ENCODE data around the gene CCNDBP1. TPM values are rescaled to one million over a fixed set of nuclear protein-coding genes. Genes with fewer than 3 reads are reported as not detected.

Gene CCNDBP1
- total and polyA plus RNA-seq, 4 donors, result 29.8 to 73.4 (median 59.6) TPM

DNA sequence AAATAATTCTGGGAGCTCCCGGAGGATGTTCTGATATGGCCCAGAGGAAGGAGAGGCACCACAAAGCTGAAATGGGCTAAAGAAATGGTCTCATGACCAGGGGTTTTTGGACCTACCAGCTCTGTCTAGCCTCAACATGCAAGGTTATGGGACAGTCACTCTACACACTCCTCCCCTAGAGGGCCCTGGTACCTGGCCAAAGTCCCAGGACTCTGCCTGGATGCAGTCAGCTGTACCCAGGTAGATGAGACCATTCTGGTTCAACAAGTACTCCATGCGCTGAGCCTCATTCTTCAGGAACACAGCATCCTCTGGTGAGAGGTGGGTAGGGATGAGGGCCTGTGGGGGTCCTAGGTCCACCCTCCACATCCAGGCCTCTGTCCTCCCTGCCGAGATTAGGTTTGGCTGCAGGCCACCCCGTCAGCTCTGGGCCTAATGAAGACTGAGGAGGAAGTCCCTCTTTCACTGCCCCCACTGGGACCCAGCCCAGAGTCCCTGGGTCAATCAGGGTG lies 26.1 kb downstream of the CCNDBP1 start:
- Histone ChIP-seq H3K9me3 (ENCODE audit: control insufficient read depth in 4 of 4, insufficient read depth in 3 of 4, low read length in 3 of 4) (no peaks in the 10 kb centered on the region), H3K27me3 (ENCODE audit: control insufficient read depth in 3 of 3, insufficient read depth in 3 of 3, low read length in 2 of 3) (peaks cover 0 to 3% (median 0%) of the 10 kb centered on the region in 3 donors), H3K4me3 (no peak overlapping the region), H3K36me3 (ENCODE audit: control insufficient read depth in 4 of 4, insufficient read depth in 4 of 4, low read length in 4 of 4) (no peaks in the 10 kb centered on the region), H3K9ac (ENCODE audit: insufficient read depth in 1 of 2, low read length in 2 of 2) (no peak overlapping the region), H3K27ac (ENCODE audit: low read depth in 1 of 2, low read length in 1 of 2) (no peak overlapping the region), H3K4me1 (ENCODE audit: control insufficient read depth in 5 of 5, insufficient read depth in 5 of 5, low read length in 5 of 5) (no peaks in the 10 kb centered on the region)
- DNase-seq, result no peak
- TF ChIP-seq, protein P1, sequence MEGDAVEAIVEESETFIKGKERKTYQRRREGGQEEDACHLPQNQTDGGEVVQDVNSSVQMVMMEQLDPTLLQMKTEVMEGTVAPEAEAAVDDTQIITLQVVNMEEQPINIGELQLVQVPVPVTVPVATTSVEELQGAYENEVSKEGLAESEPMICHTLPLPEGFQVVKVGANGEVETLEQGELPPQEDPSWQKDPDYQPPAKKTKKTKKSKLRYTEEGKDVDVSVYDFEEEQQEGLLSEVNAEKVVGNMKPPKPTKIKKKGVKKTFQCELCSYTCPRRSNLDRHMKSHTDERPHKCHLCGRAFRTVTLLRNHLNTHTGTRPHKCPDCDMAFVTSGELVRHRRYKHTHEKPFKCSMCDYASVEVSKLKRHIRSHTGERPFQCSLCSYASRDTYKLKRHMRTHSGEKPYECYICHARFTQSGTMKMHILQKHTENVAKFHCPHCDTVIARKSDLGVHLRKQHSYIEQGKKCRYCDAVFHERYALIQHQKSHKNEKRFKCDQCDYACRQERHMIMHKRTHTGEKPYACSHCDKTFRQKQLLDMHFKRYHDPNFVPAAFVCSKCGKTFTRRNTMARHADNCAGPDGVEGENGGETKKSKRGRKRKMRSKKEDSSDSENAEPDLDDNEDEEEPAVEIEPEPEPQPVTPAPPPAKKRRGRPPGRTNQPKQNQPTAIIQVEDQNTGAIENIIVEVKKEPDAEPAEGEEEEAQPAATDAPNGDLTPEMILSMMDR (IDR thresholded peaks at IDR 0.05; ENCODE audit: control extremely low read depth, extremely low read depth), result no peak
- no peak for ATAC-seq (ENCODE audit: insufficient read depth, low FRiP score)
- 86% methylated on average over 4 of the region's 4 CpGs for WGBS, 2 donors

DNA sequence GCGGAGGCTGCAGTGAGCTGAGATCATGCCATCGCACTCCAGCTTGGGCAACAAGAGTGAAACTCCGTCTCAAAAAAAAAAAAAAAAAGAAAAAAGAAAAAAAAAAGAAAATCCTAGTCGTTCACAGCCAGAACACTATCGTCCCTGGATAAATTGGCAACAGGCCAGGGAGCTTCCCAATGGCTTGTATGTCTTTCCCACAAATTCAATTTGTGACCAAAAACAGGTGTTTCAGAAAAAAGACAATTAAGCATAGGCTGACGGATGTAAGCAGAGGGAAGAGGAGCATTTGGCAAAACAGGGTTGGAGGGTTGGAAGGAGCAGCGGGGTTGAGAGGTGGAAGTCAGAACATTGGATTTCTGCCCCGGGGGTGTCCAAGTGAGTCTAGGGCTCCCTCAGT lies 27.1 kb downstream of the CCNDBP1 start:
- 80 to 89% methylated on average over 7 to 8 of the region's 8 CpGs for WGBS, 2 donors
- H3K9me3 ChIP-seq (ENCODE audit: control insufficient read depth in 4 of 4, insufficient read depth in 3 of 4, low read length in 3 of 4), result no peaks in the 10 kb centered on the region

DNA sequence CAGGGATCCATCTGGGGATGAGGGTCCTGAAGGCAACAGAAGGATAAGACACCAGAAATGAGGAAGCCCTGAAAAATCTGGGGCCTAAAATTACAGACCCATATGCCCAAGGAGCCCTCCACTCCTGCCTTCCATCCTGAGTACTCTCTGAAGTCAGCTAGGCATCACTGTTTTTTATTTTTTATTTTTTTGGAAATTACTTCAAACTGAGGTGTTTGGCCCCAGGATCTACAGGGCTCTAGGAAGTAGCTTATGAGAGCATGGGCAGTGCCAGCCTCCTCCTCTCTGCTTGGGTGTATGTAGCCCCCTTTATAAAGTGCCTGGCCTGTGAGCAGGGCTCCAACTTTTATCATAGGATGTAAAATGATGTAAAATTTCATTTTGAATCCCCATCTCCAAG lies 27.7 kb downstream of the CCNDBP1 start:
- ATAC-seq (ENCODE audit: insufficient read depth, low FRiP score) (no peak), DNase-seq (no peak)
- Histone ChIP-seq H3K9me3 (ENCODE audit: control insufficient read depth in 4 of 4, insufficient read depth in 3 of 4, low read length in 3 of 4) (no peaks in the 10 kb centered on the region), H3K9ac (ENCODE audit: insufficient read depth in 1 of 2, low read length in 2 of 2) (no peak overlapping the region), H3K4me1 (ENCODE audit: control insufficient read depth in 5 of 5, insufficient read depth in 5 of 5, low read length in 5 of 5) (no peaks in the 10 kb centered on the region), H3K4me3 (no peak overlapping the region), H3K27ac (ENCODE audit: low read depth in 1 of 2, low read length in 1 of 2) (no peak overlapping the region), H3K36me3 (ENCODE audit: control insufficient read depth in 4 of 4, insufficient read depth in 4 of 4, low read length in 4 of 4) (no peaks in the 10 kb centered on the region), H3K27me3 (ENCODE audit: control insufficient read depth in 3 of 3, insufficient read depth in 3 of 3, low read length in 2 of 3) (peaks cover 0 to 3% (median 0%) of the 10 kb centered on the region in 3 donors)
- TF ChIP-seq, protein P1 (IDR thresholded peaks at IDR 0.05; ENCODE audit: control extremely low read depth, extremely low read depth), result no peak

More for the DNA sequence above, 27.1 kb downstream of the CCNDBP1 start:
- Histone ChIP-seq H3K4me1 (ENCODE audit: control insufficient read depth in 5 of 5, insufficient read depth in 5 of 5, low read length in 5 of 5) (no peaks in the 10 kb centered on the region), H3K27ac (ENCODE audit: low read depth in 1 of 2, low read length in 1 of 2) (no peak overlapping the region), H3K9ac (ENCODE audit: insufficient read depth in 1 of 2, low read length in 2 of 2) (no peak overlapping the region), H3K27me3 (ENCODE audit: control insufficient read depth in 3 of 3, insufficient read depth in 3 of 3, low read length in 2 of 3) (peaks cover 0 to 3% (median 0%) of the 10 kb centered on the region in 3 donors), H3K36me3 (ENCODE audit: control insufficient read depth in 4 of 4, insufficient read depth in 4 of 4, low read length in 4 of 4) (no peaks in the 10 kb centered on the region), H3K4me3 (no peak overlapping the region)
- TF ChIP-seq, protein P1 (IDR thresholded peaks at IDR 0.05; ENCODE audit: control extremely low read depth, extremely low read depth), result no peak
- ATAC-seq (ENCODE audit: insufficient read depth, low FRiP score), result no peak
- DNase-seq, result no peak

DNA sequence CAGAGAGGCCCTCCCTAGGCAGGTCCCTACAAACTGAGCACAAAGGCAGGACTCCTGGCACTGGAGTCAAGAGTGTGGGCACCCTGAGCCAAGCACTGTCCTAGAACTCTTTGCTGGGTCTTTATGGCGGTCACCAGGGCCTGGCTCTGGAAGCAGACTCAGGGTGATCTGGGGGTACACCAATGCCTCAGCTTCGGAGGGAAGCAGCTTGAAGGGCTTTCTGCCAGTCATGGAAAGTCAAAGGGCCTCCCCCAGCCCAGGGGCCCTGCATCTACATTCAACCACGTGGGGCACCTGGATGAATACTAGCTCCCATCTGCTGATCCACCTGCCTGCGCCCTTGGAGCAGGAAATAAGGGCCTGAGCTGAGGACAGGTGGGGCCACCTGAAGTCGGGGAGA lies 28.3 kb downstream of the CCNDBP1 start:
- H3K36me3 ChIP-seq (ENCODE audit: control insufficient read depth in 4 of 4, insufficient read depth in 4 of 4, low read length in 4 of 4), result no peaks in the 10 kb centered on the region
- H3K4me3 ChIP-seq, result no peak overlapping the region
- TF ChIP-seq, protein P1 (IDR thresholded peaks at IDR 0.05; ENCODE audit: control extremely low read depth, extremely low read depth), result no peak
- WGBS, 2 donors, result 83 to 86% methylated on average over 5 of the region's 5 CpGs
- H3K4me1 ChIP-seq (ENCODE audit: control insufficient read depth in 5 of 5, insufficient read depth in 5 of 5, low read length in 5 of 5), result no peaks in the 10 kb centered on the region
- no peak overlapping the region for H3K9ac ChIP-seq (ENCODE audit: insufficient read depth in 1 of 2, low read length in 2 of 2)
- ATAC-seq (ENCODE audit: insufficient read depth, low FRiP score) (no peak), DNase-seq (no peak)
- H3K9me3 ChIP-seq (ENCODE audit: control insufficient read depth in 4 of 4, insufficient read depth in 3 of 4, low read length in 3 of 4), result no peaks in the 10 kb centered on the region
- peaks cover 0 to 3% (median 0%) of the 10 kb centered on the region in 3 donors for H3K27me3 ChIP-seq (ENCODE audit: control insufficient read depth in 3 of 3, insufficient read depth in 3 of 3, low read length in 2 of 3)
- no peak overlapping the region for H3K27ac ChIP-seq (ENCODE audit: low read depth in 1 of 2, low read length in 1 of 2)
